Hepatocyte (in vitro differentiated cells): ENCODE measurements around the gene OR10C1. TPM values are rescaled to one million over a fixed set of nuclear protein-coding genes. Genes with fewer than 3 reads are reported as not detected.

Experiments
- DNase-seq: peaks from one replicate; pipeline ENCODE4 v3.0.0-alpha.2; 2016; ENCODE audit warnings: low spot score
- H2AFZ ChIP-seq: fragments of 200-600 bp; sonication (generic); 2 replicates; pipeline ENCODE4 v1.6.0; 2016; ENCODE audit warnings: antibody characterized with exemption, mild to moderate bottlenecking
- H3K27ac ChIP-seq: fragments of 200-600 bp; sonication (generic); 2 replicates; pipeline ENCODE4 v1.5.1; 2016; ENCODE audit warnings: mild to moderate bottlenecking
- H3K27me3 ChIP-seq: fragments of 200-600 bp; sonication (generic); 2 replicates; pipeline ENCODE4 v1.6.1; 2016
- H3K36me3 ChIP-seq: fragments of 200-600 bp; sonication (generic); replicated peaks from 2 replicates; pipeline ENCODE4 v1.5.1; 2016; ENCODE audit warnings: low read depth; ENCODE audit not compliant: insufficient read depth
- H3K4me1 ChIP-seq: fragments of 200-600 bp; sonication (generic); 2 replicates; pipeline ENCODE4 v1.5.1; 2016; ENCODE audit warnings: mild to moderate bottlenecking, moderate library complexity; ENCODE audit not compliant: insufficient read depth
- H3K4me2 ChIP-seq: fragments of 200-600 bp; sonication (generic); 2 replicates; pipeline ENCODE4 v1.6.0; 2016
- H3K4me3 ChIP-seq: fragments of 200-600 bp; sonication (generic); 2 replicates; pipeline ENCODE4 v1.5.1; 2016; ENCODE audit warnings: mild to moderate bottlenecking
- H3K79me2 ChIP-seq: fragments of 200-600 bp; sonication (generic); 2 replicates; pipeline ENCODE4 v1.6.0; 2017; ENCODE audit warnings: mild to moderate bottlenecking
- H3K9me2 ChIP-seq: fragments of 200-600 bp; sonication (generic); replicated peaks from 2 replicates; pipeline ENCODE4 v1.6.0; 2017; ENCODE audit warnings: mild to moderate bottlenecking; ENCODE audit not compliant: insufficient read depth
- H3K9me3 ChIP-seq: fragments of 200-600 bp; sonication (generic); 2 replicates; pipeline ENCODE4 v1.5.1; 2016; ENCODE audit warnings: low read depth, mild to moderate bottlenecking
- H4K20me1 ChIP-seq: fragments of 200-600 bp; sonication (generic); 2 replicates; pipeline ENCODE4 v1.6.0; 2016; ENCODE audit warnings: mild to moderate bottlenecking; ENCODE audit not compliant: insufficient read depth, poor library complexity, severe bottlenecking
- CTCF ChIP-seq: fragments of 200-600 bp; sonication (generic); IDR thresholded peaks from 2 replicates; pipeline ENCODE4 v1.5.1; 2016; ENCODE audit warnings: antibody characterized with exemption, mild to moderate bottlenecking; ENCODE audit not compliant: poor library complexity
- EZH2 ChIP-seq: fragments of 200-600 bp; sonication (generic); IDR thresholded peaks from 2 replicates; pipeline ENCODE4 v1.6.1; 2016; ENCODE audit warnings: antibody characterized with exemption, mild to moderate bottlenecking, borderline replicate concordance
- EZH2phosphoT487 ChIP-seq: fragments of 200-600 bp; sonication (generic); IDR thresholded peaks from one replicate; pipeline ENCODE4 v1.6.1; 2018; ENCODE audit warnings: antibody characterized with exemption, mild to moderate bottlenecking, low read depth, moderate library complexity; ENCODE audit not compliant: unreplicated experiment, severe bottlenecking
- WGBS: methylation state at CpG from one replicate; pipeline ENCODE4 v1.1.6; 2016; ENCODE audit warnings: low lambda C conversion rate; ENCODE audit errors: missing lambda C conversion rate; 5-methylcytosine and 5-hydroxymethylcytosine counted together
- polyA plus RNA-seq: library from polyadenylated mRNA; unstranded; fragments of >200 nt; fragmentation: Nextera tagmentation; extraction: Ambion mirVana; gene quantifications from 2 replicates; pipeline ENCODE4 v1.2.1, GENCODE V29; 2016
- total RNA-seq: library from RNA; depleted of rRNA; stranded (reverse); fragments of >200 nt; gene quantifications from 2 replicates; pipeline ENCODE4 v1.2.3, GENCODE V29; 2014

OR10C1 gene
- total and polyA plus RNA-seq, 2 experiments from 2014 or later, result not detected

GRCh38 chr6:29490552-29490951 lies 51.4 kb downstream of the OR10C1 start:
- H3K9me2 ChIP-seq, result no peaks in the 10 kb centered on the region
- no peaks in the 10 kb centered on the region for H3K36me3 ChIP-seq
- TF ChIP-seq EZH2phosphoT487, result no peak
- no peak for TF ChIP-seq EZH2
- TF ChIP-seq CTCF, result no peak
- WGBS, result 84% methylated on average over 2 of the region's 2 CpGs
- no peak overlapping the region for H3K4me2 ChIP-seq
- H2AFZ ChIP-seq, result no peak overlapping the region
- no peak overlapping the region for H3K4me3 ChIP-seq
- no peaks in the 10 kb centered on the region for H3K9me3 ChIP-seq
- no peak for DNase-seq
- no peaks in the 10 kb centered on the region for H3K79me2 ChIP-seq
- no peaks in the 10 kb centered on the region for H3K4me1 ChIP-seq
- no peaks in the 10 kb centered on the region for H3K27me3 ChIP-seq
- H4K20me1 ChIP-seq, result no peaks in the 10 kb centered on the region
- no peak overlapping the region for H3K27ac ChIP-seq

Other genes starting within 250 kb of the OR10C1 start
- gene OR14J1, start 137.6 kb upstream of the OR10C1 start, total RNA-seq, result not detected in 2 replicates
- gene OR14J1, start 137.6 kb upstream of the OR10C1 start, polyA plus RNA-seq, result not detected in 2 replicates
- gene OR5V1, start 70.4 kb upstream of the OR10C1 start, total RNA-seq, result not detected in 2 replicates
- gene OR5V1, start 70.4 kb upstream of the OR10C1 start, polyA plus RNA-seq, result not detected in 2 replicates
- not detected in 2 replicates for gene OR12D3, start 64.0 kb upstream of the OR10C1 start, total RNA-seq
- gene OR12D3, start 64.0 kb upstream of the OR10C1 start, polyA plus RNA-seq, result not detected in 2 replicates
- not detected in 2 replicates for gene OR12D2, start 43.7 kb upstream of the OR10C1 start, total RNA-seq
- not detected in 2 replicates for gene OR12D2, start 43.7 kb upstream of the OR10C1 start, polyA plus RNA-seq
- gene OR12D1, start 24.4 kb upstream of the OR10C1 start, total RNA-seq, result not detected in 2 replicates
- not detected in 2 replicates for gene OR12D1, start 24.4 kb upstream of the OR10C1 start, polyA plus RNA-seq
- not detected in 2 replicates for gene OR11A1, start 17.8 kb downstream of the OR10C1 start, total RNA-seq
- not detected in 2 replicates for gene OR11A1, start 17.8 kb downstream of the OR10C1 start, polyA plus RNA-seq
- gene OR2H1, start 17.8 kb downstream of the OR10C1 start, total RNA-seq, result not detected in 2 replicates
- not detected in 2 replicates for gene OR2H1, start 17.8 kb downstream of the OR10C1 start, polyA plus RNA-seq
- gene MAS1L, start 48.6 kb downstream of the OR10C1 start, total RNA-seq, result not detected in 2 replicates
- gene MAS1L, start 48.6 kb downstream of the OR10C1 start, polyA plus RNA-seq, result not detected in 2 replicates
- 99.5 and 154 TPM in 2 replicates for gene UBD, start 120.4 kb downstream of the OR10C1 start, total RNA-seq
- gene UBD, start 120.4 kb downstream of the OR10C1 start, polyA plus RNA-seq, result 124 and 158 TPM in 2 replicates
- gene OR2H2, start 145.8 kb downstream of the OR10C1 start, total RNA-seq, result not detected in 2 replicates
- gene OR2H2, start 145.8 kb downstream of the OR10C1 start, polyA plus RNA-seq, result not detected in 2 replicates
- 7.0 and 11.3 TPM in 2 replicates for gene GABBR1, start 193.9 kb downstream of the OR10C1 start, total RNA-seq
- 9.9 and 21.3 TPM in 2 replicates for gene GABBR1, start 193.9 kb downstream of the OR10C1 start, polyA plus RNA-seq
- gene MOG, start 217.8 kb downstream of the OR10C1 start, total RNA-seq, result not detected in 2 replicates
- not detected in 2 replicates for gene MOG, start 217.8 kb downstream of the OR10C1 start, polyA plus RNA-seq
- gene ZFP57, start 241.8 kb downstream of the OR10C1 start, total RNA-seq, result not detected in 2 replicates
- not detected in 2 replicates for gene ZFP57, start 241.8 kb downstream of the OR10C1 start, polyA plus RNA-seq